ENCODE data around the gene SCARF2.
"Not testable (repeated sequence)": the region's sequence is repeated elsewhere in the genome, so short reads cannot be mapped to it uniquely, and the experiment has no call there.

Gene SCARF2

GRCh38 chr22:20463324-20464095 lies 25.9 kb upstream of the SCARF2 start:
- peak; percentile 64 for DNase-seq

DNA sequence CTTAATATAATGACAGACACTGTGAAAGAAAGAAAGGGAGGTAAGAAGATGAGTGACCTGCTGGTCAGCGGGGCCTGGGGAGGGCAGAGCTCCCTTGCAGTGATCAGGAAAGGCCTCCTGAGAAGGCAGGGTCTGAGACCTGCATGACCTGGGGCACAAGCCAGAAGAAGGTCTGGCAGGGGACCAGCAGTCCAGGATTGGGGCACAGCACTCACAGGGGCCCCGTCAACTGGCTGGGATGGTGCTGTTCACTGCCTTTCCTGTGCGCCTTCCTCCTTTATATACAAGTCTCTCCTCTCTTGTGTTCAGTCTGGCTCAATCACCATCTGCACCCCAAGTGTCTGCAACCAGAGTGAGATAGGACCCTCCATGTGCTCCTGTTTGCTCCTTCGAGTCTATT lies 22.2 kb upstream of the SCARF2 start:
- DNase-seq = no peak

DNA sequence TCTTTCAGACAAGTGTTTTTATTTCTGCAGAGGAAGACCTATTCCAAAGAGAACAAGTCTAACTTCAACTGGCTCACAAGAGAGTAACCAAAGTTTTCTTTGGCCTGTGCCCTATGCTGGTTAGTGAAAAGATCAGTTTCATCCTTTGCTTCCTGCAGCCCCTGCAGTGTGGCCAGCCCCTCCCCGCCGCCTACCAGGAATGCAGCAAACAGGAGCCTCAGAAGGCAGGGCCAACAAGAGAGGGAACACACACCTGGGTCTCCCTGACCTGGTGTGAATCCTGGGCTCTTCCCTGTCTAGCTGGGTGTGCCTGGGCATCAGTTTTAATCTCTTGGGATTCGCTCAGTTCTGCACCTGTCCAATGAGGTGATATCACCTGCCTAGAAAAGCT lies 21.5 kb upstream of the SCARF2 start:
- no peak for DNase-seq

DNA sequence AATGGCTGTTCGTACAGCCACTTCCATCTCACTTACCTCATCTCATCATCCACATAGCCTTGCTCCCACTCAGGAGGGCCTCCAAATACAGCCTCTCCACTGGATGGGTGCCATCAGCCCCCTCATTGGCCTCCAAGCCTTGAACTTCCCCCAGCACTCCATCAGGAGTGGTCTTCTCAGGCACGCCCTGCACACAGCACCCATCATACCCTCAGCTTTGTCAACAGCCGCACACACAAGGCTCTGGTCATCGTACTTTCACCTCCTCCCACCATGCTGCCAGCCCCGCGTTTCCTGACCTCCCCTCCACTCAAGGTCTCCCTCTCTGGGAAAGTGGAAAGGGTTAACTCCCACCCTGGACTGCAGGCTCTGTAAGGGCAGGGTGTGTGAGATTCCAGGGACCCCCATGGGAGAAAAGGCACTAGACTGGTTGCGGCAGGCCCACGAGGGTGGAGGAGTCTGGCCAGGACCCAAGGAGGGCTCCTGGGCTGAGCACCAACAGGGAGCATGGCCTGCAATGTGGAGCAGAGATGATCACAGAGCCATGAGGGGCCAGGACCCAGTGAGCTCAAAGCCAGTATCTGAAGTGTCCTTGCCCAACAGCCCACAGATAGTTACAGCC lies 21.0 kb upstream of the SCARF2 start:
- DNase-seq = no peak

DNA sequence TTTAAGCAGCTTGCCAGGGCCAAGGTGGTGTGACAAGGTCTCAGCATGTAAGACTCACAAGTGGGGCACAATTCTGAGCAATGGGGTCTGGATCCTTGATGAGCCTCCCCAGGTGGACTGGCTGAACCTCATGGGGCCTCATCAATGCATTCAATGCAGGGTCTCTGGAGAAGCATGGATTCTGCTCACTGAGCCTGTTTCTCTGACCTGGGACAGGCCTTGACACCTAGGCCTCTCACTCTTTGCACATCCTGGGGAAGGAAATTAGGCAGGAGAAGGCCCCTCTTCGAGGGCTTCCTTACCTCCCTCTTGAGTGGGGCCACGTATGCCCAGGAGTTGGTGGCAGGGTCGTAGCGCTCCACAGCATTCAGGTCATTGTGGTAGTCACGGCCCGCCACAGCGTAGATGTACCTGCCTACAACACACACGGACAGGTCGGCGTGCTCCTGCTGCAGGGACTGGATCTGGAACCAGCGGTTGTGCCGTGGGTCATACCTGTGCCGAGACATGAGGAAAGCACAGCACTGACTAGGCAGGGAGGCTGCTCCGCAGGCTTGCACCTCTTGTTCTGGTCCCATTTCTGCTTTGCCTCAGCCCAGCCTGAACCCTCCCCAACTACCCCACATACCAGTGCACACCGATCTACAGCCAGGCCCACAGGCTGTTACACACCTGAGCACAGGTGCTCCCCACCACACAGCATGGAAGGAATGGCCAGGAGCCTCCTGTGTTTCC lies 20.0 kb upstream of the SCARF2 start:
- no peak for DNase-seq

- DNase-seq = no peak
Observed at GRCh38 chr22:20456722-20457076, 19.1 kb upstream of the SCARF2 start.

- DNase-seq = peak; percentile 81
Observed at GRCh38 chr22:20456064-20456721, 18.6 kb upstream of the SCARF2 start.

- no peak for DNase-seq
Observed at GRCh38 chr22:20455709-20456063, 18.1 kb upstream of the SCARF2 start.

DNA sequence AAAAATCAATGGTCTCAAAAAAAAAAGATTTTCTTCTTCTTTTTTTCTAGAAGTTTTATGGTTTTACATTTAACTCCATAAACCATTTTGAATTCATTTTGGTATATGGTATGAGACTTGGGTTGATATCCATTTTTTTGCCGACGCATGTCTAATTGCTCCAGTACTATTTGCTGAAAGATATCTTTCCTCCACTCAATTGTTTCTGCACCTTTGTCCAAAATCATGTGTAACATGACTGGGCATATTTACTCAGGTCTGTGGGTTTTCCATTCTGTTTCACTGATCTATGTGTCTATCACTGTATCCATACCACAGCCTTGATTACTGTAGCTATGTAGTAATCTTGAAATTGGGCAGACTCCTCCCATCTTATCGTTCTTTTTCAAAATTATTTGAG lies 15.6 kb upstream of the SCARF2 start:
- DNase-seq = no peak

DNA sequence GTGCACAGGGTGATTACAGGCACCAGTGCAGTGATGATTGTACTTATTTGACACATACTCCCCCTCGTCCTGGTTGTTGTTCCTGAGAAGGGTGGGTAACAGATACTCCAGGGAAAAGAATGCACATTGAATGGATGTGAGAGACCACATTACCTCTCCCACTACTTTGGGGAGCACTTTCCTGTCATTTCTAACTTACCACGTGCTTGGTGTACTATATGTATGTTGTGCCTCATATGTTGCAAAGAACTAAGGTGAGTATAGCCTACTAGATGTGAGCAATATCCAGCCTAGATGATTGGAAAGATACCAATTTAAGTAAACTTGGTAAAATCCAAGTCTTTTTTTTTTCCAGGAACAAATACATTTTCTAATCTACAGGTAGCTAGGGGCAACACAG lies 14.3 kb upstream of the SCARF2 start:
- no peak for DNase-seq

DNA sequence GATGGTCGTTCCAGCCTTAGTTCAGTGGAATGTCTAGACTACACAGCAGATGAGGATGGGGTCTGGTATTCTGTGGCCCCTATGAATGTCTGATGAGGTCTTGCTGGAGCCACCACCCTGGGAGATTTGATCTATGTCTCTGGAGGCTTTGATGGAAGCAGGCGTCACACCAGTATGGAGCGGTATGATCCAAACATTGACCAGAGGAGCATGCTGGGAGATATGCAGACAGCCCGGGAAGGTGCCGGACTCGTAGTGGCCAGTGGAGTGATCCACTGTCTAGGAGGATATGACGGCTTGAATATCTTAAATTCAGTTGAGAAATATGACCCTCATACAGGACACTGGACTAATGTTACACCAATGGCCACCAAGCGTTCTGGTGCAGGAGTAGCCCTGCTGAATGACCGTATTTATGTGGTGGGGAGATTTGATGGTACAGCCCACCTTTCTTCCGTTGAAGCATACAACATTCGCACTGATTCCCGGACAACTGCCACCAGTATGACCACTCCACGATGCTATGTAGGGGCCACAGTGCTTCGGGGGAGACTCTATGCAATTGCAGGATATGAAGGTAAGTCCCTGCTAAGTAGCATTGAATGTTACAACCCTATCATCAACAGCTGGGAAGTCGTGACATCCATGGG lies 13.6 kb upstream of the SCARF2 start:
- DNase-seq = not testable (repeated sequence)

- DNase-seq = no peak
Observed at GRCh38 chr22:20450551-20450906, 12.9 kb upstream of the SCARF2 start.

- no peak for DNase-seq
Observed at GRCh38 chr22:20449819-20450550, 12.4 kb upstream of the SCARF2 start.

GRCh38 chr22:20448630-20449029 lies 11.0 kb upstream of the SCARF2 start:
- no peak for DNase-seq

DNA sequence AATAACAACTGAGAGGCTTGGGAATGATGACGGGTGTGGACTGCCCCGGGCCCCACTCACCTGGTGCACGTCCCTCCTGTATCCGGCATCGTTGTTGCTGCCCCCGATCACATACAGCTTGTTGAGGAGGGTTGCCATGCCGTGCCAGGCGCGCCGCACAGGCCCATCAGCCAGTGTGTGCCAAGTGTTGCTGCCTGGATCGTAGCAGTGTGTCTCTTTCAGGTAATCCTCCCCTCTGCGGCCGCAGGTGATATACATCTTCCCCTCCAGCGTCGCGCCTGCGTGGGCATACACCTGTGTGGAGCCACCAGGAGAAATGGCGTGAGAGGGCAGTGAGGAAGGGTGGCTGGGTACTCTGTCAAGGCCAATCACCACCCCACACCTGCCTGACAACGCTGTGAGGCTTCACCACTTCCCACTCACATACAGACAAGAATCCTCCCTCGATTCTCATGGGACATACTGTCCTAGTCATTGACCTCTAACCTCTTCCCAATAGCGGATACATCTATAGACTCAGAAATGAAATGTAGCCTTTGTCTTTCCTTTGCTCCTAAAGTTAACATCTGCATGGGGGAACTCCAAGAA lies 8.9 kb upstream of the SCARF2 start:
- no peak for DNase-seq

- DNase-seq = no peak
Observed at GRCh38 chr22:20444325-20444724, 6.7 kb upstream of the SCARF2 start.

DNA sequence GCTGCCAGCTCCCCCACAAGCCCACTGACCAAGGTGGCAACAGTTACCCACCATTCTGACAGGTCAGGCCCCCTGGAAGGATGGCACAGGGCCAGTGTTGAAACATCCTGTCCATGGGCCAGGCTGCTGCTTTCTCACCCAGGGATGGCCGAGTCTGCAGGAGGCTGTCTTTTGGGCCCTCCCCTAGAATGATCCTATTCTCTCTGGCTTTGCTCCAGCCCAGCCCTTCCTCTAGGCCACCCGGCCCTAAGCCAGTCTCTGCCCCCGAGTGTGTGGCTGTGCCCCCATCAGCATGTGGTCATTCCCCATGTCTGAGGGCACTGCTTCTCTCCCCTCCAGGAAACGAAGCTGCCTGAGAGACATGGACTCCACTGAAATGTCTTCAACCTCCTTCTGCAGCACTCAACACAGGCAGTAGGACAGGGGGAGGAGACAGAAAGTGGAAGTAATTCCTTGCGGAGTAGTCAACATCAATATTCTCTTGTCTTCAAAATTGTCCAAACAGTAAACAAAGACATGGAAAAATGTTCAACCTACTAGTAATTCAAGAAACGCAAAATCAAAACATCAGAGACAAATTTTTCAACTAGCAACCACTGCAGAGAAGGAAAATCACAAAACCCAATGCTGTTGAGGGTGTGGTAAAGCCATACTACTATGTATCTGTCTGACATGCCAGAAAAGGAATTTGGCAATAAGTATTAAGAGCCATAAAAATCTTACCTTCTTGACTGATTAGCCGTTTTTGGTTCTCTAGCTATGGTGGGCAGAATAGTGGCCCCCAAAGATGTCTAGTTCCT lies 5.1 kb upstream of the SCARF2 start:
- no peak for DNase-seq

DNA sequence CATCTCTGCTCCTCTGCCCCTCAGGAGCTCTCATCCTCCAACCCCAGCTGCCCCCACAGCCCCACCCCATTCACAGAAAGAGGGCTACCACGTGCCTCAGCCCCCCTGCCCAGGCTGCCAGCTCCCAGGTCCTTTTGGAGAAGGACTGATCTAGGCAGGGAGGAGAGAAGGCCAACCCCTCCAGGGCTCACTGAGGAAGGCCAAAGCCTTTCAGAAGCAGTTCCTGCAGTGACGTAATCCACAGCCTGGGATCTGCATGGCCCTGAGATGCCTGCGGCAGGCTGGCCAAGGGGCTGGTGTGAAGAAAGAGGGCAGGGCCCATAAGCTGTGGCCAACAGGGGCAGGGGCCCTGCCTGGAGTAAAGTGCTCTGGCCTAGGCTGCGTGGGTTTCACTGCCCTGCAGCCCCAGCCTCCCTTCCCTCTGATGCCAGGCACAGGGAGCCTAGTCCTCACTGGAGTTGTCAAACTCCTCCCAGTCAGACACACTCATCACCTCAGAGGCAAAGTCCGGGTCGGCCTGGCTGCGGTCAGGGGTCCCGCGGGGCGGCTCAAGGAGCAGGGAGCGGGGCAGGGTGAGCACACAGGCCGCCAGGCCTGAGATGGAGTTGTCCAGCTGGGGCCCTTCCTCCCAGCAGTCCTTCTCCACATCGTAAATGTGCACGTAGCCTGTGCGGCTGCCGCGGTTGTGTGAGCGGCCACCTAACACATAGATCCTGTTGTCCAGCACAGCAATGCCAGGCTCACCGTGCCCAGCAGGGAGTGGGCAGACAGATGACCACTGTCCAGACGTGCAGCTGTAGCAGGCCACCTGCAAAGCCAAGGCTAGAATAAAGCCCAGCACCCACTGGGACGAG lies 4.2 kb upstream of the SCARF2 start:
- no peak for DNase-seq

DNA sequence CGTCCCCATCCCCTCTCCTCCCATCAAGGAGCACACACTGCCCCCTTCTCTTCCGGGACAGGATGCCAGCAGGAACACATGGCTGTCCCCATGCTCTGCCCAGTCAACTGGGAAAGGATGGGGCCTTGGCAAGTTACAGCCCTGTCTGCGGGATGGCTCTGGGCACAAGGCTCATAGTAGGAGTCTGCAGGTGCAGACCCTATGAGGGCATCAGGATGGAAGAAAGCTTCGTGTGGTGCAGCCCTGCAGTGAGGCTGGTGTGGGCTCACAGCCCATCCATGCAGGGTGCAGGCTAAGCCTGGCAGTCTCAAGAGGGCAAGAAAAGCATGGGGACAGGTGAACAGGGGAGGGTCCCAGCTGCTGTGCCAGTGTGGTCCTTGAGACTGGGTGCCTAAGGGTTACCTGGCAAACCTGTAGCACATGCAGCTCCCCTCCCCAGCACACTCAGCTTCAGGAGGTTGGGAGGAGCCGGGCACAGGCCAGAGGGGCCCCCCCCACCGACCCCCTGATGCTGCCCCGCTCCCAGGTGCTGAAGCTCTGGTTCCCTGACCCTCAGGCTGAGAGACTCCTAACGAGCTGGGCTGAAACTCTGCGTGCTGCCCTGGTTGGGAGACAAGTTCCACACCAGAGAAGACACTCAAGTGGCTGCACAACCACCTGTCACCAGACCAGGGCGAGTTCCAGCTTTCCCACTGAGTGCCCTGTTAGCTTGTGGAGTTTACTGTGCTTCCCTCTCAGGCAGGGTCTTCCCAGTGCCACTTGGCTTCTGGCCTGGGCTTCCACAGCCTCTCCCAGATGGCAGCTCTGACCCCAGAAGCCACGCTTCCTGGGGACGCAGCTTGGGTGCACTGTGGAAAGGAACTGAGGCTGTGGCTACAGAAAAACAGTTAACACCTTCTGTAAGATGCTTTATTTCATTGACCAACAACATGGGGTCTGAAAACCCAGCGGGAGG lies 3.3 kb upstream of the SCARF2 start:
- DNase-seq = no peak
